GM03348 (cell line): ENCODE results near the gene HSFX1.
"Not testable (repeated sequence)": the region's sequence is repeated elsewhere in the genome, so short reads cannot be mapped to it uniquely, and the experiment has no call there.

Source experiments
- DNase-seq: peaks from one replicate; pipeline ENCODE4 v3.0.0; 2012; ENCODE audit warnings: low spot score

HSFX1 gene, protein sequence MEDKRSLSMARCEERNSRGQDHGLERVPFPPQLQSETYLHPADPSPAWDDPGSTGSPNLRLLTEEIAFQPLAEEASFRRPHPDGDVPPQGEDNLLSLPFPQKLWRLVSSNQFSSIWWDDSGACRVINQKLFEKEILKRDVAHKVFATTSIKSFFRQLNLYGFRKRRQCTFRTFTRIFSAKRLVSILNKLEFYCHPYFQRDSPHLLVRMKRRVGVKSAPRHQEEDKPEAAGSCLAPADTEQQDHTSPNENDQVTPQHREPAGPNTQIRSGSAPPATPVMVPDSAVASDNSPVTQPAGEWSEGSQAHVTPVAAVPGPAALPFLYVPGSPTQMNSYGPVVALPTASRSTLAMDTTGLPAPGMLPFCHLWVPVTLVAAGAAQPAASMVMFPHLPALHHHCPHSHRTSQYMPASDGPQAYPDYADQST

DNA sequence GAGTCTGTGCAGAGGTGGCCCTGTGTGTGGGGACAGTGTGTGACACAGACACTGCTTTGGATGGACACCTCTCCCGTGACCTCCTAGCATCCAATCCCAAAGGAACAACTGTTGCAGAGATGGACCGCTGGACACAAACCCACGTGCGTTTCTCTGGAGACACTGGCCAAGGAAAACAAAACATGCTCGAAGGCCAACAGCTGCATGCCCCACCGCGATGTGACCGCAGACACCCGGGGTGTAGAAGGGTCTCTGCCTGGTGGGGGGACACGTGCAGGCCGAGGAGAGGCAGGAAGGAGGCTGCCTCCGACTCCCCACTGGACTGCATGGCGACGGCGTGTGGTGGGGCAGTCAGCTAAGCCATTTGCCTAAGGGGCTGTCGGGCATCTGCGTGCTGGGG lies at the start of gene HSFX1:
Gene HSFX1, plus strand, starts transcription at position 301 of the 400 bp plus-strand sequence. CDS start 614 bp downstream, outside the sequence.
- not testable (repeated sequence) for DNase-seq

- DNase-seq, result not testable (repeated sequence)
Observed at GRCh38 chrX:149727308-149727707, 46.6 kb upstream of the HSFX1 start.

DNA sequence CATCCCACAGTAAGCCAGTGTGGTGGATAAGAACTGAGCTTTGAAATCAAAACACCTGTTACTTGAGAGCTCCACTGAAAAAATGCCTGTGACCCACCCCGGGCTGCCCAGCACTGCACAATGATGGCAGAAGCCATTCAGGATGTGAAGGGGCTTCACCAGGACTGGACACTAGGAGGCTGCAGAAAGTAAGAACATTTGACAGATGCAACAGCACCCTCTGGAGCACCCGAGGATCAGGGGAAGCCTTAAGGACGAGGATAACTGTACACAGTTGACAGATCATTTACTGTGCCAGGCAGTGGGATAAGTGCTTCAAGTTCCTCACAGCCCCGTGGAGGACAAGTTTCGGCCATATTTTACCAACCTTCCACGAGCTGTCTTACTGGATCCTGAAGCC lies 31.6 kb upstream of the HSFX1 start:
- DNase-seq, result not testable (repeated sequence)

- DNase-seq, result not testable (repeated sequence)
Observed at GRCh38 chrX:149746390-149747007, 27.4 kb upstream of the HSFX1 start.

DNA sequence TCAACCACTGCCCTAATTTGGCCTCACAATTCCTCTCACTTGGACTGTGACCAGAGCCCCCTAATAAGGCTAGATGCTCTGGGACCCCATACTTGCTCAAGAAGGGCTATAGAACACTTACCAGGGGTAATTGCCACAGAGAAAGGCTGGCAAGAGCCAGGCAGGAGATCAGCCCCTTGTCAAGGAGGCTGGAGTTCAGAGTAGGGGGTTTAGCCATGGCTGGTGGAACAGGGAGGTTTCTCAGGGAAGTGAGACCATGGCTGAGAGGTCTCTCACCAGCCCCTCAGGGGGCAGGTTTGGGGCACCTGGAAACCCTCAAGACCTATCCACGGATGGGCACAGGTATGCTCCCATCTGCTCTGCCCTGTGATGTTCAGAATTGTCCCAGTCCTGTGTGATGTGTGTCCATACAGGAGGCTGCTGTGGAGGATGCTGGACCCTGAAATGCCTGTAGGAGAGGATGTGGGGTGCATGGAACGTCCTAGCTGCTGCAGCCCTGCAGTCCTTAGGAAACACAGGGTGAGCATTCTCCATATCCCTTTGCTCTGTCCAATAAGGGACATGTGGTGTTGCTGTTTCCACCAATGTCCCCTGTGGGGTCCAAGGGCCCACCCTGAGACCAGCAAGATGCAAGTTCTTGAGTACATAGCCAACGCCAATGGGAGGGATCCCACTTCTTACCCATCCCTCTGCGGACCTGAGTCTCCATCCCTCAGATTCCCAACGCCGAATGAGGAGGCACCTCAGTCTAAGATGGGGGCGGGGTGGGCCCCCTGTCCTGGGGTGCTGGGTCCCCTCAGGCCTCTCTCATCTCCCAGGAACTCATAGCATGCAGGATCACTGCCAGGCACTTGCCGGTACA lies 16.4 kb upstream of the HSFX1 start:
- DNase-seq, result no peak

- no peak for DNase-seq
Observed at GRCh38 chrX:149758068-149758714, 15.7 kb upstream of the HSFX1 start.

- not testable (repeated sequence) for DNase-seq
Observed at GRCh38 chrX:149758715-149759078, 15.2 kb upstream of the HSFX1 start.

- DNase-seq, result no peak
Observed at GRCh38 chrX:149759824-149760223, 14.0 kb upstream of the HSFX1 start.

DNA sequence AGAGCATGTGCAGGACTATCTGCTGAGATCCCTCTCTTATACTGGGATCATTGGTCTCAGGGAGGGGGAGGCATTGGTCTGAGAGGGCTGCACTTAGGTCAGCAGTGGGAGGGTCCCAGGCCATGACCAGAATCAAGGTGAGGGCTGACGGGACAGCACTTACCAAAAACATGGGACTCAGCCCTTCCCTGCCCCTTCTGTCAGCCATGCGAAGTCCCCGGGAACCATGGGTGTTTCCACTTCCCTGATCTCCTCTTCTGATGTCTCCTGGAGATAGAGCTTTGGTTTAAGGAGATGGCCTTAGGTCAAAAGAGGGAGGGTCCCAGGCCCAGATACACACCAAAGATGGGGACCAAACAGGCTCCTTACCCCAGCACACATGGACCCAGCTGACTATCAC lies 12.9 kb upstream of the HSFX1 start:
- no peak for DNase-seq

DNA sequence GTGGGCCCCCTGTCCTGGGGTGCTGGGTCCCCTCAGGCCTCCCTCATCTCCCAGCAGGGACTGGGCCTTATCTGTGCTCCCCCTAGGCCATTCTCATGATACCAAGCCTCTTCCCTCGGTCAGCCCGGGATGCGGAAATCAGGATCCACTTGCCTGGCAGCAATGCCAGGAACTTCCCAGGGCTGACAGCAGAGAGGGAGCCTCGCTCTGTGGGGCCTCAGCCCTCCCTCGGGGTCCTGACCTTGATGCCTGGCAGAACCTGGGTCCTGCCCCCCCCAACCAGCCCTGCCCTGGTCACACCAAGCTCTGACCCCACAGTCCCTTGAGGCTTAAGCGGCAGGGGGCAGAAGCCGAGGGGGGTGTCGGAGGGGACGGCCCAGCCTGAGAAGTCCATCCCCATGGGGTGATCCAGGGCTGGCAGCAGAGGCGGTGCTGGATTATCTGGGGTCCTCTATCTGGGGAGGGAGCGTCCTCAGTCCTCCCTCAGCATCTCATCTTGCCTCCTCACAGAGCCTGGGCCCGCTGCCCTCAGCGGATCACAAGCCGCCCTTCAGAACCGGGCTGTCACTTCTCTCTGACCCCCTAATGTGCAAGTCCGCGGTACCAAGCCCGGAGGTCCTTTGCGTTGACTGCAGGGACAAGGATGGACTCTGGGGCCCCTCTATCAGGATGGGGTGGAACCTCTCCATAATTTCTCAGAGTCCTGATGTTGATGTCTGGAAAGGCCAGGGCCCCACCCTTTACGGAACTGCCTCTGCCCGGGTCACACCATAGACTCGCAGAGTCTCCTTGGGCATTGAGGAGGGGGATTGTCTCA lies 11.8 kb upstream of the HSFX1 start:
- not testable (repeated sequence) for DNase-seq

DNA sequence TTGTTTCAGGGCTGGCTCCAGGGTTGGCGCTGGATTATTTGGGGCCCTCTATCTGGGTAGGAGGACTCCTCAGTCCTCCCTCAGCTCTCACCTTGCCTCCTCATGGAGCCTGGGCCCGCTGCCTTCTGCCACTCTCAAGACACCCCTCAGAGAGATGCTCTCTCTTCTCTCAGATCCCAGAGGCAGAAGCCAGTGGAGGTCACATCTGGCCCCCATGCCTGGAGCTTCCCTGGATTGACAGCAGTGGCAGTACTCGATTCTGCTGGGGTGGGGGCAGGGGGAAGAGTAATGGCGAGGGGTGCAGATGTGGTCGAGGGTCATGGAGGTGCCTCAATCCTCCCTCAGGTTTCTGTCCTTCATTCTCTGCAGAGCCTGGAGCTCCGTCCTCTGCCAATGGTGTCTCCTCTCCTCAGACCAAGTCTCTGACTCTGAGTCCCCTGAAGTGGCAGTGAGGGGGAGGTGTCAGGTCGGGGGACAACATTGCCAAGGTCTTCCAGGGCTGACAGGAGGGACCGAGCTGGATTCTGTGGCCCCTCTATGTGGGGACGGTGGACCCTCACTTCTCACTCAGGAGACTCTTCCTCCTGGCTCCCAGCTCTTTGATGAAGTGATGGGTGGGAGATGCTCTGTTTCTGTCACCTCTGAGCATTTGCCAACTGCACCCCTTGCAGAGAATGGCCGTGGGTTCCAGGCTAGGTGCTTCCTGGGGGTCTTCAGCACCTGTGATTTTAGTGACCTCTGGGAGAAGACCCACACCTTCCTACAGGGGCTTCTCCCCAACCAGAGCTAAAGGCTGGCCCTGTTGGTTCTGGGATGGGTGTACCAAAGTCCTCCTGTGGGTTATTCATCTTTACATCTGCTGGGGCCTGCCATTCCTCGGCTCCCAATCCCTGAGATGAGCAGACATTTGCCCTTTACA lies 10.9 kb upstream of the HSFX1 start:
- no peak for DNase-seq

- DNase-seq, result not testable (repeated sequence)
Observed at GRCh38 chrX:149770344-149770743, 3.5 kb upstream of the HSFX1 start.

GRCh38 chrX:149773026-149773425 lies 842 bp upstream of the HSFX1 start:
- DNase-seq, result not testable (repeated sequence)

- DNase-seq, result not testable (repeated sequence)
Observed at GRCh38 chrX:149777999-149778398, 4.1 kb downstream of the HSFX1 start.

GRCh38 chrX:149781727-149782126 lies 7.9 kb downstream of the HSFX1 start, which contains the start of gene MAGEA9:
Gene MAGEA9 (plus strand): TSS chrX:149781930. CDS start chrX:149786211, 4,281 bp downstream.
- not testable (repeated sequence) for DNase-seq

- DNase-seq, result not testable (repeated sequence)
Observed at GRCh38 chrX:149795531-149795930, 21.7 kb downstream of the HSFX1 start.

DNA sequence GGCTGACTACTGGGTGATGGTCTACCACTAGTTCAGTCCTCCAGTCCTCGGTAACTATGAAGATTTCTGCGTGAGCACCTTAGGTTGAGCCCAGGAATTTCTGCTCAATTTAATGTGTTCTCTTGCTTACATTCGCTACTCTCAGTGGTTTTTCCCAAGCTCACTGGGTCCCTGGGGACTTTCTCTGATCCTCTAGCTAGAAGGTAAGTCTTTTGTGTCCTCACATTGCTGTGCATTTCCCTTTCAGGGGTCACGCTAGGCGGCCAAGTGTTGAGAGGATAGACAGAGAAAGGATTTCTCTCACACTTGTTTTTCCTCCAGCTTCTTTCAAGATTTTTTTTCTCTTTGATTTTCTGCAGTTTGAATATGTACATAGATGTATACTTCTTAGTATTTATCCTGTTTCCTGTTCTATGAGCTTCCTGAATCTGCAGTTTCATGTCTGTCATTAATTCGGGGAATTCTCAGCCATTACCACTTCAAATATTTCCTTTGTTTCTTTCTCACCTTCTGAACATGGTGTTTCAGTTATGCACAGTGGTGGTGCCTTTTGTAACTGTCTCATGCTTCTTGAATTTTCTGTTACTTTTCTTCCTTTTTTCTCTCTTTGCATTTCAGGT lies 25.3 kb downstream of the HSFX1 start:
- DNase-seq, result no peak

- no peak for DNase-seq
Observed at GRCh38 chrX:149799938-149800337, 26.1 kb downstream of the HSFX1 start.

- DNase-seq, result no peak
Observed at GRCh38 chrX:149803458-149804062, 29.7 kb downstream of the HSFX1 start.
